Fibroblast of lung (primary cell): ENCODE measurements around the gene TENT5A.

ENCODE experiments used
- EZH2 ChIP-seq: IDR thresholded peaks from 2 replicates; pipeline ENCODE4 v1.5.1; 2012; ENCODE audit warnings: low read length, control low read depth, mild to moderate bottlenecking; ENCODE audit errors: missing control alignments
- TF ChIP-seq, protein P1 (sequence below), 2 donors: IDR thresholded peaks in 1 of 2; conservative IDR thresholded peaks in 1 of 2; 1 replicate in 1 of 2; 2 replicates in 1 of 2; pipeline ENCODE4 v1.5.1; 2011 to 2012; ENCODE audit warnings: low read length in 2 of 2, control low read depth in 1 of 2, inconsistent platforms in 1 of 2, low read depth in 1 of 2, mild to moderate bottlenecking in 1 of 2

DNA sequence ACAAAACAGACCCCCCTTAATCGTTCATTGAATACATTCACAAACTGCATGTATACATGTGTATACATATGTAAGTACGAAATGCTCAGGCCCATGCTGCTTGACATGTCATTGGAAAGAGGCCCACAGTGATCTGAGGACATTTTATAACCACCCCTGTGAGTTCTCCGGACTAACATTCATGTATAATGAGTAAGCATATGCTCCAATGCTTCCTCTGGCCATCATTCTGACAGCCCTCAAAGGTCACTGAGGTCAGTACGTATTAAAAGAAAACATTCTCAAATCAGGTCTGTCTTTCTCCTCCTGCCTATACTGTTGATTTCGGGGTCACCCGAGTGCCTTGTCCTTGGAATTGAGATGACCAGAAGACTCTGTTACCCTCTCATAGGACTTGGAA is 54.9 kb downstream of the TENT5A start:
- no peak for TF ChIP-seq EZH2
- TF ChIP-seq, protein P1, sequence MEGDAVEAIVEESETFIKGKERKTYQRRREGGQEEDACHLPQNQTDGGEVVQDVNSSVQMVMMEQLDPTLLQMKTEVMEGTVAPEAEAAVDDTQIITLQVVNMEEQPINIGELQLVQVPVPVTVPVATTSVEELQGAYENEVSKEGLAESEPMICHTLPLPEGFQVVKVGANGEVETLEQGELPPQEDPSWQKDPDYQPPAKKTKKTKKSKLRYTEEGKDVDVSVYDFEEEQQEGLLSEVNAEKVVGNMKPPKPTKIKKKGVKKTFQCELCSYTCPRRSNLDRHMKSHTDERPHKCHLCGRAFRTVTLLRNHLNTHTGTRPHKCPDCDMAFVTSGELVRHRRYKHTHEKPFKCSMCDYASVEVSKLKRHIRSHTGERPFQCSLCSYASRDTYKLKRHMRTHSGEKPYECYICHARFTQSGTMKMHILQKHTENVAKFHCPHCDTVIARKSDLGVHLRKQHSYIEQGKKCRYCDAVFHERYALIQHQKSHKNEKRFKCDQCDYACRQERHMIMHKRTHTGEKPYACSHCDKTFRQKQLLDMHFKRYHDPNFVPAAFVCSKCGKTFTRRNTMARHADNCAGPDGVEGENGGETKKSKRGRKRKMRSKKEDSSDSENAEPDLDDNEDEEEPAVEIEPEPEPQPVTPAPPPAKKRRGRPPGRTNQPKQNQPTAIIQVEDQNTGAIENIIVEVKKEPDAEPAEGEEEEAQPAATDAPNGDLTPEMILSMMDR (conservative IDR thresholded peaks at IDR 0.05 in 1 of 2, IDR thresholded peaks at IDR 0.05 in 1 of 2; ENCODE audit: low read depth in 1 of 2, low read length in 2 of 2): no peak
